Ammon's horn (tissue), 1 donor: ENCODE results near the gene COPS8.

Experiments
- DNase-seq: peaks from one replicate; pipeline ENCODE4 v3.0.0-alpha.2; 2016; ENCODE audit warnings: low spot score

The COPS8 gene

GRCh38 chr2:237130562-237131421 lies 45.1 kb downstream of the COPS8 start:
- no peak for DNase-seq

- DNase-seq, result no peak
Measured at GRCh38 chr2:237131749-237132533, 46.3 kb downstream of the COPS8 start.

GRCh38 chr2:237132799-237133198 lies 47.1 kb downstream of the COPS8 start:
- no peak for DNase-seq

GRCh38 chr2:237134321-237135230 lies 48.9 kb downstream of the COPS8 start:
- DNase-seq, result no peak

- DNase-seq, result no peak
Measured at GRCh38 chr2:237136824-237137223, 51.1 kb downstream of the COPS8 start.

GRCh38 chr2:237137626-237138323 lies 52.1 kb downstream of the COPS8 start:
- no peak for DNase-seq

- DNase-seq, result no peak
Measured at GRCh38 chr2:237139123-237139675, 53.5 kb downstream of the COPS8 start.

- DNase-seq, result no peak
Measured at GRCh38 chr2:237140689-237141285, 55.1 kb downstream of the COPS8 start.

GRCh38 chr2:237141571-237142051 lies 55.9 kb downstream of the COPS8 start:
- DNase-seq, result no peak

GRCh38 chr2:237143118-237143517 lies 57.4 kb downstream of the COPS8 start:
- no peak for DNase-seq

- no peak for DNase-seq
Measured at GRCh38 chr2:237143676-237144440, 58.2 kb downstream of the COPS8 start.

GRCh38 chr2:237144516-237144915 lies 58.8 kb downstream of the COPS8 start:
- DNase-seq, result no peak

- DNase-seq, result no peak
Measured at GRCh38 chr2:237147317-237147716, 61.6 kb downstream of the COPS8 start.

GRCh38 chr2:237148624-237149023 lies 62.9 kb downstream of the COPS8 start:
- no peak for DNase-seq

GRCh38 chr2:237149425-237149824 lies 63.7 kb downstream of the COPS8 start:
- DNase-seq, result no peak
